Activated naive CD8-positive, alpha-beta T cell treated with anti-CD3 and anti-CD28 coated beads, Interleukin-2, amount 50 U/mL, for 16 hours (primary cell): ENCODE results near the gene CCDC91.

Experiments
- DNase-seq: peaks from one replicate; pipeline ENCODE4 v3.0.0-alpha.2; 2020; ENCODE audit warnings: low read depth, low spot score

The CCDC91 gene, protein sequence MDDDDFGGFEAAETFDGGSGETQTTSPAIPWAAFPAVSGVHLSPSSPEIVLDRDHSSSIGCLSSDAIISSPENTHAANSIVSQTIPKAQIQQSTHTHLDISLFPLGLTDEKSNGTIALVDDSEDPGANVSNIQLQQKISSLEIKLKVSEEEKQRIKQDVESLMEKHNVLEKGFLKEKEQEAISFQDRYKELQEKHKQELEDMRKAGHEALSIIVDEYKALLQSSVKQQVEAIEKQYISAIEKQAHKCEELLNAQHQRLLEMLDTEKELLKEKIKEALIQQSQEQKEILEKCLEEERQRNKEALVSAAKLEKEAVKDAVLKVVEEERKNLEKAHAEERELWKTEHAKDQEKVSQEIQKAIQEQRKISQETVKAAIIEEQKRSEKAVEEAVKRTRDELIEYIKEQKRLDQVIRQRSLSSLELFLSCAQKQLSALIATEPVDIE

DNA sequence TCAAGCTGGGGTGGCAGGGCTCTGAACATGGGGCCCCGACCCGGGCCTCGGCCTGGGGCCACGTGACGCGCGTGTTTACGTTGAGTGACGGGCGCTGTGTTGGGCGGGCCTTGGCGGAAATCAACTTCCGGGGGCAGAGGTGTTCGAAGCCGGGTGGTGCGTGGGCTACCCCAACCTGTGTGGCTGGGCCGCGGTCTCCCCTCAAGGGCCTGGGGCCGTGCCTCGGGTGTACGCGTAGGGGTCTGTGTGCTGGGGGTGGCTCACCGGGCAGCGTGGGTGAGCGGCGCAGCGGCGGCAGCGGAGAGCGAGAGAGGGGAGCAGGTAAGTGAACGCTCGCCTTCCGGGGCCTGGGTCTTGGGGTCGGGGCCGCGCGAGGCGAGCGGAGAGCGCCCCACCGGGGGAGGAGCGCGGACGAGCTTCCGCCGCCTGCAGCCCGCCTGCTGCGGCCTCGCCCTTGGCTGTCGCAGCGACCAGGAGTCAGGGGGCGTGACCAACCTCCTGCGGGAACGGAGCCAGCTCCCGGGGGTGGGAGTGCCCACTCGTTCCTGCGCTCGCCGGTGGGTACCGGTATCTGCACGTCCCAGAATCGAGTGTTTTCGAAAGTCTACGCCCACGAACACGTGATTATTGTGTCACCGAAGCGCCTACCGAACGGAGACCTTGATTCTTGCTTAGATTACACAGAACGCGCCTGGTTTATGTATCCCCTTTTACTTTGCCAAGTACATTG lies at the start of gene CCDC91:
Gene CCDC91 (plus strand): TSS at position 136 of the 730 bp plus-strand sequence. CDS start 66,760 bp downstream, outside the sequence.
- peak; percentile 67 for DNase-seq

GRCh38 chr12:28144059-28144458 lies 46.2 kb upstream of the CCDC91 start:
- DNase-seq, result no peak

DNA sequence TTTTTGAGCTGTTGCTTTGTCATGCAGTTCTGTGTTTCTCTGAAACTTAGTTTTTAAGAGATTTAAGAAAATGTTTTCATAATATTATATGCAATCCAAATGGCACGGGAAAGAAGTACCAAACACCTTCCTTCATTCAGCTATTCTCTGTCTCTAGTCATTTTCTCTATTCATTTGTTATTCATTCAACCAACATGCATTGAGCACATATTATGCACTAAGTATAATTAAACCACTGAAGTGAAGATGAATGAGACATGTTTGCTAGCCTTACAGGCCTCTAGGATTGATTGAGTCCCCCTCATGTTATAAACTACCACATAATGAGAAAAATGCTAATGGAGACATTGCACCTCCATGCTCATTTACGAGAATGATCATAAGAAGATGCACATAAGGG lies 45.7 kb upstream of the CCDC91 start:
- DNase-seq, result no peak

GRCh38 chr12:28145216-28145615 lies 45.0 kb upstream of the CCDC91 start:
- DNase-seq, result no peak

- no peak for DNase-seq
These were observed 41.0 kb upstream of the CCDC91 start for GRCh38 chr12:28149279-28149678.

DNA sequence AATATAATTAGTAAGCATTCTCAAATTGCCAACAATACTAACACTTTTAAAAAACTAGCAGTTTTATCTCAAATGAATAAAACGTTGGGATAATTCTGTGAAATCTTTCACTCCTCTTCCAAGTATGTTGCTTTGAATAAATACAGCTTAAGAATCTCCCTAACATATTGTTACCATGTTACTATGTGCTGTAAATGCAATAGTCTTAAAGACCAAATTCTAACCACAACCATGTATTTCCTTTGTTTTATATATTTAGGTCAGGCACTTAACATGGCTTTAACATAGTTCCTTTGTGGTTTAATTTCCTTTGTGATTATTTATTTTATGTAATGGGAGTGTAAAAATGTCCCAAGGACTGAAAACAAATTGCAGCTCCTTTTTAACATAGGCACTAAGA lies 33.9 kb upstream of the CCDC91 start:
- DNase-seq, result no peak

DNA sequence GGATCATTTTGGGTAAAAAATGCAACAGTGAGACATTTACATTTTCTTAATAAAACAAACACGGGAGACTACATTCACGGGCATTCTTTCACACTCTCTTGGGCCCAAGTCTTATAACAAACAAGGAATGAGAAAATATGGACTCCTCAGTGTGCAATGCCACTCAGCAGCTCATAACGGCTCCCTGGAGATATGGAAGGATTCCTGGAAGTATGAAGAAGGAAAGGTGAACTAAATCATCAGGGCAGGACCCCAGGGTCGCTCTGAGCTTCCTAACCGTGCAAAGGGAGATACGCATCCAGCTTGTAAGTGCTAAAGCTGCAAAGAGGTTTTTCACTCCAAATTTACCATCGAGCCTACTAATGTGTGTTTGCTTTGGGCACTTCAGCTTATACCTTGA lies 33.5 kb upstream of the CCDC91 start:
- no peak for DNase-seq

- no peak for DNase-seq
These were observed 31.9 kb upstream of the CCDC91 start for GRCh38 chr12:28158353-28158752.

GRCh38 chr12:28159688-28160087 lies 30.6 kb upstream of the CCDC91 start:
- DNase-seq, result no peak

DNA sequence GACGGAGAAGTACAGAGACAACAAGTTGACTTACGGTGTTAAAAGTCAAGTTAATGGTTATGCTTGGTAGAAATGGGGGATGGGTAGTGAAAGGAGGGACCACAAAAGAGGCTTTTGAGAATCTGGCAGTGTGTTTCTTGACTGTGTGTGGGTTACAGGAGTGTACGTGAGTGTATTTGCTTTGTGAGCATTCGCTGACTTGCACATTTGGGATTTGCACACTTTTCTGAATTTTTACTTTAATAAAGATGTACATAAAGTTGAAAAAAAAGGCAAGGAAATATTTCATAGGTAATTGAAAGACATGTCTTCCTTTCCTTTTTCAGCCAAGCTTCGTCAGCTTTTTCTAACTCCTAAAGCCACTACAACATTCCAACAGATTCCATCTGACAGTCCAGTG lies 28.6 kb upstream of the CCDC91 start:
- DNase-seq, result no peak

DNA sequence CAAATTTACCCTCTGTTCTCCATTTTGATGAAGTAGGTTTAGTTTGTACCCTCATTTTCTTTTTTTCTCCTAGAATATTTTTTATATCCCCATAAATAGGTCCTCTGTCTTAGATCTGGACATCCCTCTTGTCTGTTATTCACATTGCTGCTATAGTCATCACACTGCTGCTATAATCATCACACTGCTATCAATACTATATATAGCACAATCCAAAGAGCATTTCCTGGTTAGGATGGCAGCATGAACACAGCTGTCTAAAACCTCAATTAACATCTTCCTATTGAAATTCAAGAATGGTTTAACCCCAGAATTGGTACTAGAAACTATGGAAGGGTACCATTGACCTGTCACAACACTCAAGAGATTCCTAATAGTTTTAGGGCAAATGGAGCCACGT lies 27.6 kb upstream of the CCDC91 start:
- DNase-seq, result no peak

DNA sequence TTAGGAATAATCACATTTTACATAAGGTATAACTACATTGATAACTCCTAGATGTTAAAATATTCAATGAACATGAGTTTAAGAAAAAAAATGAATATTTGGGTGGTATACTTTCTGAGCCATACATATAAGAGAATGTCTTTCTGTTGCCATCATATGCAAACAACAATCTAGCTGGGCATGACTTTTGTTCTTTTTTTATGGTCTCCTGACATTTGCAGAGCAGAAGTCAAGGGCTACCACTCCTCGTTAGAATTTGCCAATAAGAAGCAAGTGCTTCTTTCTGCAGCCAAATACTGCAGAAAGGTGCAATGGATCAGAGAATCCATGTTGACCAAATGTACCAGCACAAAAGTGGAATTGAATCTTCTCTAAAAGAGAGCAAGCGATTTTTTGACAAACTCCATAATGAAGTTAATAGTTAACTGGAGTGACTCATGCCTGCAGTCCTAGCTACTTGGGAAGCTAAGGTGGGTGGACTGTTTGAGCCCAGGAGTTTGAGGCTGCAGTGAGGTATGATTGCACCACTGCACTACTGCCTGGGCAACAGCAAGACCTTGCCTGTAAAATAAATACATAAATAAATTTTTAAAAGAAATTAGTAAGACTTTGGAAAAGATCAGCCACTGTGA lies 25.5 kb upstream of the CCDC91 start:
- DNase-seq, result no peak

DNA sequence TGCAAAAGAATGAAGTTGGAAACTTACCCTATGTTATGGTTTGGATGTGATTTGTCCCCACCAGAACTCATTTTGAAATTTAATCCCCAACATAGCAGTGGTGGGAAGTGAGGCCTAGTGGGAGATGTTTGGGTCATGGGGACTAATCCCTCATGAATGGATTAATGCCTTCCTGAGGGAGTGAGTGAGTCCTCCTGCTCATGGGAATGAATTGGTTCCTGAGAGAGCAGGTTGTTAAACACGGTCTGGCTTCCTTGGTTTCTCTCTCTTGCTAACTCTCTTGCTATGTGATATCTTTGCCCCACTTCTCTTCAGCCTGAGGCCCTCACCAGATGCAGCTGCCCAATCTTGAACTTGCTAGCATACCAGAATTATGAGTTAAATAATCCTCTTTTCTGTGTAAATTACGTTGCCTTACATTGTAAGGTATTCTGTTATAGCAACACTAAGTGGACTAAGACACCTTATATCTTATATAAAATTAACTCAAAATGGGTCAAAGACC lies 22.2 kb upstream of the CCDC91 start:
- no peak for DNase-seq

GRCh38 chr12:28171356-28172060 lies 18.7 kb upstream of the CCDC91 start:
- DNase-seq, result no peak

GRCh38 chr12:28172434-28173030 lies 17.7 kb upstream of the CCDC91 start:
- no peak for DNase-seq

DNA sequence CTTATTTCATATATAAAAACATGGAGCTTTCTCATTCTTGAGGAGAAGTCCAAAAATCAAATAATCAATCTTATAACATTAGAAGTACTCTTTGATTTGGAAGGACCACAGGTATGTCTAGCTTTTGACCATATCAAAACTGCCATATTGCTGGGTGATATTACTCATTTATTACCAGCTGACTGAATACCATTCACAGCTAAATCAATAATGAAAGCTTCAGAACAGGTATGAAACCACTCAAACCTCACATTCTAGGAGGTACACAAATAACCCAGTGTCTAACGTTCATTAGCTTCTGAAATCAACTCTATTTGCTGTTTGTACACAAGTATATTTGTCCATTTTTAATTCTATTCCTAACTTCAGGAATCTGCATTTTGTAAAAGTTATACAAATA lies 16.8 kb upstream of the CCDC91 start:
- no peak for DNase-seq

DNA sequence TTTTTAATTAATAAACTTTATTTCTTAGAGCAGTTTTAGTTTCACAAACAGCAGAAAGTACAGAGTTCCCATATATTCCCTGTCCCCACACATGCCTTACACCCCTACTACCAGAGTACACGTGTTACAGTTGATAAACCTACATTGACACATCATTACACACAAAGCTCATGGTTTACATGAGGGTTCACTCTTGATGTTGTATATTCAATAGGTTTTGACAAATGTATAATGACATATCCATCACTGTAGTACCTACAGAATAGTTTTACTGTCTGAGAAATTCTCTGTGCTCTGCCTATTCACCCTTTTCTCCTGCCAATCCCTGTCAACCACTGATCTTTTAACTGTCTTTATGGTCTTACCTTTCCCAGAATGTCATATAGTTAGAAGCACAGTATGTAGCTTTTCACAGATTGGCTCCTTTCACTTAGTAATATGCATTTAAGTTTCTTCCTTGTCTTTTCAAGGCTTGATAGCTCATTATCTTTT lies 15.1 kb upstream of the CCDC91 start:
- no peak for DNase-seq

DNA sequence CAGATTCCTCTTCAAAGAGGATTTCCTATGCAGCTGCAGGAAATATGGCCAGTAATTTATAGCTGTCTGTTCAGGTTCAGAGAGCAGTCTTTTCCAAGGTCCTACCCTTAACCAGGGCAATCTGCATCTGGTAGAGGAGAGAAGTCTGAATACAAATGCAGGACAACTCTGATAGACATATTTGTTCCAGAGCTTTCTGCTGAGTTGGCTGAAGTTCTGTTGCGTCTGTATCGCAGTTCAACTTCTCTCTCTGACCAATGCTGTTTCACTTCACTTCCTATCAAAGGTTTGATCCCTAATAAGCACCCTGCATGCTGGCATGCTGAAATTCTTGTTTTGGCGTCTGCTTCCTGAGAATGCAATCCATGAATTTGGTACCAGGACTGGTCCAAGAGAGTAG lies 14.0 kb upstream of the CCDC91 start:
- DNase-seq, result no peak

- DNase-seq, result no peak
These were observed 12.8 kb upstream of the CCDC91 start for GRCh38 chr12:28177461-28177860.

DNA sequence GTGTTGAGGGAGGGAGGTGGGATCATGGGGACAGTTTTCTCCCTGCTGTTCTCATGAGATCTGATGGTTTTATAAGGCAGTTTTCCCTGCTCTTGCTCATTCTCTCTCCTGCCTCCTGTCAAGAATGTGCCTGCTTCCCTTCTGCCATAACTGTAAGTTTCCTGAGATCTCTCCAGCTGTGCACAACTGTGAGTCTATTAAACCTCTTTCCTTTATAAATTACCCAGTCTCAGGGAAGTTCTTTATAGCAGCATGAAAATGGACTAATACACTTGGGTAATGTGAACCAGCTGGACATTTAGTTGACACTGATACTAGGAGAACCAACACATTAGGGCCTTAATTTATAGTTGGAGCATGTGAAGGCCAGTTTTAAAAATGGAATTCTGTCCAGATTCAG lies 12.4 kb upstream of the CCDC91 start:
- DNase-seq, result no peak

DNA sequence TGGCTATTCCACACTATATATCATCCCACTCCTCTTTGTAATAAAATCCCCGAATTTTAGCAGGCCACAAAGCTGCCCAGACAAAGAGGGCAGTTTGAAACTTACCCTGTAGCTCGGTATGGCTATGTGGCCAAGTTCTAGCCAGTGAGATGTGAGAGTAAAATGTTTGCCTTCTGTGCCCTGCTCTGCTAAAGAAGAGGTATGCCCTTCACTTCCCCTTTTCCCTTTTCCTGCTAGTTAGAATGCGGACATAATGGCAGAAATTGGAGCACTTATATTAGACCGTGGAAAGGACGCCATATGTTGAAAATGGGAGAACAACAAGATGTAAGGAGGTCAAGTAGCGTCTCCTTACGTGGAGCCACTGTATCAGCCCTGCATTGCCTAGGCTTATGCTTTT lies 11.5 kb upstream of the CCDC91 start:
- DNase-seq, result no peak
